Amniotic stem cell (primary cell): ENCODE results near the gene TMEM198.

ENCODE experiments used
- DNase-seq: peaks from one replicate; lab custom pipeline; 2025; lab: John Stamatoyannopoulos, UW

The TMEM198 gene

DNA sequence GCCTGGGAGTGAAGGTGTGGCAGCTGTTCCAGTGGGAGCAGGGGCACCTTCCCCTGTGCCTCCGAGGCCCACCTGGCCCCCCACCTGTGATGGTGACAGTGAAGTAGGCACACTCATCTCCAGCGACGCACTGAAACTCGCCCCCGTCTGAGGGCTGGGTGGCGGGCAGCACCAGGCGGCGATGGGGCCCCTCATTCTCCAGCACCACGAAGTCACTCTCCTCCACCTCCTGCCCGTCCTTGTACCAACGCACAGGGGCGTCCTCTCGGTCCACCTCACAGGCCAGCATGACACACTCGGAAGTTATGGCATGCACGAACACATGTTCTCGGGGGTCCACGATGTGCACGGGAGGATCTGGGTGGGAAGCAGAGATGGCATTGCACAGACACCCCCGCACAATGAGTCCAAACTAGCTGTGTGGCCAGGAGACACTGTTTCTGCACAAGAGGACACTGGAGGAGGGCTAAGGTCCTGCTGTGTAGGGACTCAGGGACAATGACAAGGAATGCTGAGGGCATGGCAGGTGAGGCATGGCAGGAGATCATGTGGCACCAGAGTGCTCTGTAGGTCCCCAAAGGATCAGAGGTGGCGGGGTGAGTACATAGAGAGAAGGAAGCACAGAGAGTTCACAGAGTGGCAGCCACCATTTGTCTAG is 19.6 kb downstream of the TMEM198 start:
- no peak for DNase-seq

DNA sequence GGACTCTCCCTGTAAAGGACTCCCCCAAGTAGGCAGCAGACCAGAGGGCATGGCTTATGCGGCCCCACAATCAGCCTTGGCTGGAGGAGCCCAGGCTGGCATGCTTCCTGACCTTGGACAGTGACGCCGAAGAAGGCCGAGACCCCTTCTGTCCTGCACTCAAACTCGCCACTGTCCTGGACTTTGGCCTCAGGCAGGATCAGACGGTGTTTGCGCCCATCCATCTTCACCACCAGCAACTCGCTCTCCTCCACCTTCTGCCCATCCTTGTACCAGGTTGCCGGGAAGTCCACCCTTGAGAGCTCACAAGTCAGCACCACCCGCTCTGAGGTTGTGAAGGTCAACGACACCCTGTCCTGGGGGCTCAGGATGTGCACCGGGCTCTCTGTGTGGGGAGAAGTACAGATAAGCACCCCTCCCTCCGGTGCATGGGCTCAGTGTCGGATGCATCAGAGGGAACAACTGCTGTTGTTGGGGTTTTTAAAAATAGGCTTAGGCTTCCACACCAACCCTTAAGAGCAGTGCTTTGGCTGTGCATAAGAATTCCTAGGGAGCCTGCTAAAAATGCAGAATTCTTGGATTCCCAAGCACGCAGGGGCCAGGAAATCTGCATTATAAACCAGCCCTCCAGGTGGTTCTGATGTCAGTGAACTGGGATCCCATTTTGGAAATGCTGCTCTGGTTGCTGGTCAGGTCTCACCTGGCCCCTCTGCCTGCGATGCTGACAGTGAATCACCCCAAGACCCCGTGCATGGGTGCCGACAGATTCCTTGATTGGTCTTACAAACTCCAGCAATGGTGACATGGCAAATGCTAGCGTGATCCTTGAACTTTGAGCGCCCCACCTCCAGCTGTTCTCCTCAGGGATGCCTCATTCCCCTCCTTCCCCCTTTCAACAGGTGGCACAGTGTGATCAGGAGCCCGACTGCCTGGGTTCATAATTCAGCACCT is 21.6 kb downstream of the TMEM198 start:
- DNase-seq = no peak

DNA sequence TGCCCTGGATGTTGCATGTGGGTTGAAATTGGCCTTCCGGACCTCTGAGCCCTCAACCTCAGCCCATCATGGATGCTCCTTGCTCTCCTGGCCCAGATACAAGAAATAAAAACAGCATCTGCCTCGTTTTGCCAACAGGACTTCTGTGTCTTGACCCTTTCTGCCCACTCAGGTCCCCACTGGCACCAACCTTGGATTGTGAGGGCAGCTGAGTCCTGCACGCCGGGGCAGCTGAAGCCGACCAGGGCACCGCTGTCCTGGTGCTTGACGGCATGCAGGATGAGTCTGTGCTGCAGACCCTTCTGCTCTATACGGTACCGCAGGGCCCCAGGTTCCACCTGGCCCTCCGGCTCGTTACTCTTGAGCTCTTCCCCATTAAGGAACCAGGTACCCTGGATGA is 22.8 kb downstream of the TMEM198 start:
- no peak for DNase-seq

DNA sequence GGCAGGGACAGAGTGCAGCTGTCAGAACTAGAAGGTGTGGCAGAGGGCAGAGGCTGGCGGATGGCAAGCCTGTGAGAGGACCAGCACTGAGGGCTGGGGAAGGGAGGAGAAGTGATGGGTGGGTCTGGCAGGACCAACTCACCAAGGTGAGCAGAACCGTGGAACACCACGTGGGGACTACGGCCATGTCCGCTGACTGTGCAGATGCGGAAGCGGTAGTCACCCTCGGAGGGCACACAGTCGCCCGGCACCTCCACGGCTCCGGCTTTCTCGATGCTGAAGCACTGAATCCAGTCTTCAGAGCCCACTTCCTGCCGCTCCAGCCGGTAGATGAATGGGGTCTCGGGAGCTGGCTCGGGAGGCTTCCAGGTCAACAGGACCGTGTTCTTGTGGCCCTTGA is 23.3 kb downstream of the TMEM198 start:
- no peak for DNase-seq

DNA sequence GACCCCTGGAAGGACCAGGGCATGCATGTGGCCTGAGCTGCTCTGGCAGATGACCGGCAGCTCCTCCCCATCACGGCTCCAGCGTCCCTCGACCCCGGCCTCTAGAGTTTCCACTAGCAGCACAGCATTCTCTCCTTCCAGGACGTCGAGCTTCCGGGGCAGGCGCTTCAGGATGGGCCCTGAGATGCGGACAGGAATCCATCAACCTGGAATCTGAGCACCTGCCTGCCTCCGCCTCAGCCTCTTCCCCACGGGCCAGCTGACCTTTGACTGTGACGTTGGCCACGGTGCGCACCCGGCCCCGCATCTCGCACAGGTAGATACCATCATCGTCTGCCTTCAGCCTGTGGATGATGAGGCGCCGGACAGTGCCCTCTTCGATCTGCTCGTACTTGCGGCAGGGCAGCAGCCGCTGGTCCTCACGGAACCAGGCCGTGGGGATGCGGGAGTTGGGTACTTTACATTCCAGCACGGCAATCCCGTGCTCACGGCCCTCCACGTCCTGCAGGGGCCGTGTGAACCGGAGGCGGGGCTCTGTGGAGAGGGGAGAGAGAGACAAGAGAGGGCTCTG is 24.0 kb downstream of the TMEM198 start:
- no peak for DNase-seq

DNA sequence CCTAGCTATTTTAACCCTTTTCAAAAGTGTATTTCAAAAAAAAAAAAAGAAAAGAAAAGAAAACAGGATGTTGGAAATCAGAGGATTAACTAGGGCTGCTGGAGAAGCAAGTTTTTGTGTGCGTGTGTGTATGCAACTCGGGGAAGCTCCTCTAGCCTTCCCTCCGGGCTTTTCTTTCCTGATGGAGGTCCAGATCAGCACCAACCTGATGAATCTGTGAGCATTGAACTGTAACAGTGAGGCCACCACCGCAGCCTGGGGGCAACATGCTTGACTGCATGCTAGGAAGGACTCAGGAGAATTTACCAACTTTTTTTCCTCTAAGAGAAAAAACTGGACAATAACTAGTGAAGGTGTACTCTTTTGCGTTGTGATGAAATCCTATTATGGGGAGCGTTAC is 25.2 kb downstream of the TMEM198 start:
- no peak for DNase-seq

DNA sequence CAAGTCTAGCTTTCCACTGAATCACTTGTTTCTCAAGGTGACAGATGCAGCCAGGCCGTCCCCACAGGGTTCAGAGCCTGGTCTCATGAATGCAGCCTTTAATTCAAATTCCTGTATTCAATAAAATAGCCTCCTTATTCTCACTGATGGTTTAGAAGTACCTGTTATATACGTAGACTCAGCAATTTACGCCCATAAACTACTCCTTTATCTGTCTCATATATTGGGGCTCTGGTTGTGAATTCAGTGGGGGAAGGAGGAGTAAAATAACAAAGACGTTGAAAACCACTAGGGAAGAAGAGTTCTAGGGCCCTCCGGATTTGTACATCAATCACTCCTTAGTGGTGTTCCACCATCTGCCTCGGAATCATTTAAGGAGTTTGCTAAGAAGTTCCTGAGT is 25.8 kb downstream of the TMEM198 start:
- no peak for DNase-seq

DNA sequence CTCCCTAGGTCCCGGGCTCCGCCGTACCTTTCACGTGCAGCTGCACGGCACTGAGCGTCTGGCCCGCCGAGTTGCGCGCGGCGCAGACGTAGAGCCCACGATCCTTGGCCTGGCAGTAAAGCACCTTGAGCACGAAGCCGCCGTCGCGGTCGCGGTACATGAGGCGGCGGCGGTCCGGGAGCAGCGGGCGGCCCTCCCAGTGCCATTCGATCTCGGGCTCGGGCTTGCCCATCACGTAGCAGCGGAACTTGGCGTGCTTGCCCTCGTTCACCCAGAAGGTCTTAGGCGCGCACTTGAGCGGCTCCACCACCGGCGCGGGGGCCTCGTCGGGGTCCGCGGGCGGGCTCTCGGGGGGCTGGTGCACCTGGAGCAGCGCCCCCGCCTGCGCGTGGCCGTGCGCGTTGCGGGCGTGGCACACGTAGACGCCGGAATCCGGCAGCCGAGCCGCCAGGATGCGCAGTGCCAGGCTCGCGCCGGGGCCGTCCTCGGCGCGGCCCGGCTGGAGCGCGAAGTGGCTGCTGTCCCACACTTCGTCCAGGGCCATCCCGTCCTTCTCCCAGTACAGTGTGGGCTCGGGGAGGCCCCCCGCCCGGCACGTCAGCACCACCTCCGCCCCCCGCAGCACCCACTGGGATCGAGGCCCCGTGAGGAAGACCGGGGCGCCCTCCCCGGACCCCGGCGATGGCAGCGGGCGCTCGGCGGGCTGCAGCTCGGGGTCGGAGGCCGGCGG is 26.5 kb downstream of the TMEM198 start:
- no peak for DNase-seq

DNA sequence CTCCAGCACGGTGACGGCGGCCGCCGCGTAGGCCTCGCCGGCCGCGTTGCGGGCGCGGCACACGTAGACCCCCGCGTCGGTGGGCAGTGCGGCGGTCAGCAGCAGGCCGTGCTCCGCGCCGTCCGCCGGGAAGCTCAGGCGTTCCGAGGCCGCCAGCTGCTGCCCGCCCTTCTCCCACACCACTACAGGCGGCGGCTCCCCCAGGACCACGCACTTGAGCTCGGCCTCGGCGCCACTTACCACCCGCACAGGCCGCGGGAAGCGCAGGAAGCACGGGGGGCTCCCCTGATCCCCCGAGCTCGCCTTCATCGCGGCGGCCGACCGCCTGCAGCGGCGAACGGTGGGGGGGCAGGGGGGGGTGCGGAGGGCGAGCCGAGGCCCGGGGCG is 27.1 kb downstream of the TMEM198 start:
- no peak for DNase-seq

DNA sequence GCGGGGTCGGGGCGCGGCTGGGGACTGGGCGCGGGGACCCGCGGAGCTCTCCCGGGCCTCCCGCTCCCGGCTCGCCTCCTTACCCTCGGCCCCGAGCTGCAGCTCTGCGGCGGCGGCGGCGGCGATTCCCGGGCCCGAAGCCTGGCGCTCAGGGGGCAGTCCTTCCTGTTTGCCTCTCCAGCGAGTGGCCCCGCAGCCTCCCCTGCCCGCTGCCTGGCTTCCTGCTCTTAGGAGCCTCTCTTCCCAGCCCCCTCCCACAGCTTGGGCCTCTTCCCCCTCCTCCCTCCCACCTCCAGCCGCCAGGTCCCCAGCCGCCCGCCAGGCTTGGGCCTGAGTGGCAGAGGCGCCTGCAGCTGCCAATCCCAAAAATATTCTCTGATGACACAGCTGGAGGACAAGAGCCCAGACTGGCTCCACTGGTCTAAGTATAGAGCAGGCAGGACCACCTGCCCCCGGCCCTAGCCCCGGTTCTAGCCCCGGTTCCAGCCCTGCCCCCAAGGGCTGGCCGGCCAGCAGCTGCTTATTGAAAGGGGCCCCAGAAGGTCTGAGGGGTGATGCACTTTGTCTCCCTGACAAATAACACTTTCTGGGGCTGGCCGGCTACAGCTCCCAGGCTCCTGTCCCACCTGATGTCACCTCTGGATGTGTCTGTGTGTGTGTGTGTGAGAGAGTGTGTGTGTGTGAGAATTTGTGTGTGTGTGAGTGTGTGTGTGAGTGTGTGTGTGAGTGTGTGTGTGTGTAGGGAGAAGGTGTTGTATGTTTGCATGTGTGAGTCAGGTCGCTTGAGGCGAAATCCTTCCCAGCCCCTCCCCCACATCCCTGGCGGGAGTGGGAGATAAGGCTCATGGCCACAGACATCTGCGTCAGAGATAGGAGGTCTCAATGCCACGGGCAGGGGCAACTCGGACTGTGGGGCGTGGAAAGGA is 27.7 kb downstream of the TMEM198 start, which contains the start of gene OBSL1:
TSS of gene OBSL1 (minus strand) at position 229 of the 926 bp plus-strand sequence. CDS start 307 bp downstream, outside the sequence.
- DNase-seq = peak; percentile 25

DNA sequence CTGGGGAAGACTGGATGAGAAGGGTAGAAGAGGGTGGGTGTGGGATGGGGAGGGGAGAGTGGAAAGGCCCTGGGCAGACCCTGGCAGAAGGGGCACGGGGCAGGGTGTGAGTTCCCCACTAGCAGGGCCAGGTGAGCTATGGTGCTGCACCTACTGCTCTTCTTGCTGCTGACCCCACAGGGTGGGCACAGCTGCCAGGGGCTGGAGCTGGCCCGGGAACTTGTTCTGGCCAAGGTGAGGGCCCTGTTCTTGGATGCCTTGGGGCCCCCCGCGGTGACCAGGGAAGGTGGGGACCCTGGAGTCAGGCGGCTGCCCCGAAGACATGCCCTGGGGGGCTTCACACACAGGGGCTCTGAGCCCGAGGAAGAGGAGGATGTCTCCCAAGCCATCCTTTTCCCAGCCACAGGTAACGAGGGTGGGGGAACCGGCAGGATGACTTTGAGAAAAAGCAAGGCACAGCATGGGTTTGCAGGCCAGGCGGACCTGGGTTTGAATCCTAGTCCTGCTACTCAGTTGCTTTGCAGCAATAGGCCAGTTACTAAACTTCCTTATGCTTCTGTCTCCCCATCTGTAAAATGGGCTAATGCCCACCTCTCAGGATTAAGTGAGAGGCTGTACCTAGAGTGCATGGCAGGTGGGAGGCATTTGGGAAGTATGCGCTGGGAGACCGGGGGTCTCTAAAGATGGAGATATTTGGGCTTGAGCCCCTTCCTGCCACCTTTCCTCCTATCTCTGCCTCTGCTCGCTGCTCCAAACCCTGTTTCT is 28.6 kb downstream of the TMEM198 start, which contains the start of gene INHA:
TSS of gene INHA (plus strand) at position 74 of the 765 bp plus-strand sequence. CDS start at position 139, 65 bp downstream.
- DNase-seq = no peak

DNA sequence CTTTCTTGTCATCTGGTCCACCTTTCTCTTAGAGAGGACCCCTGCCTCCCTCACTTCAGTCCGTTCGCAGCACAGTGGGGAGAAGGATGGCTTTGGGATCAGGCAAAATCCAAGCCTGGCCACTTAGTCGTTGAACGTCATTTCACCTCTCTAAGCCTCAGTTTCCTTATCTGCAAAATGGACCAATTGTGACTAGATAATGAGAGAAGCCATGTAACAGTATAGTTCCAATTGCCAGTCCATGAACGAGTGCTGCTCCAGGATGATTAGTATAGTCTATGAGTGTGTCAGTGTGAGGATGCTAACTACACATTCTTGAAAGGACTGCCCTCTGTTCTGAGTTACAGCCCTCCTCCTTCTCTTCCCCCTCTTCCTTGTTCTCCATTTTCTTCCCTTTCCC is 29.3 kb downstream of the TMEM198 start:
- DNase-seq = no peak

DNA sequence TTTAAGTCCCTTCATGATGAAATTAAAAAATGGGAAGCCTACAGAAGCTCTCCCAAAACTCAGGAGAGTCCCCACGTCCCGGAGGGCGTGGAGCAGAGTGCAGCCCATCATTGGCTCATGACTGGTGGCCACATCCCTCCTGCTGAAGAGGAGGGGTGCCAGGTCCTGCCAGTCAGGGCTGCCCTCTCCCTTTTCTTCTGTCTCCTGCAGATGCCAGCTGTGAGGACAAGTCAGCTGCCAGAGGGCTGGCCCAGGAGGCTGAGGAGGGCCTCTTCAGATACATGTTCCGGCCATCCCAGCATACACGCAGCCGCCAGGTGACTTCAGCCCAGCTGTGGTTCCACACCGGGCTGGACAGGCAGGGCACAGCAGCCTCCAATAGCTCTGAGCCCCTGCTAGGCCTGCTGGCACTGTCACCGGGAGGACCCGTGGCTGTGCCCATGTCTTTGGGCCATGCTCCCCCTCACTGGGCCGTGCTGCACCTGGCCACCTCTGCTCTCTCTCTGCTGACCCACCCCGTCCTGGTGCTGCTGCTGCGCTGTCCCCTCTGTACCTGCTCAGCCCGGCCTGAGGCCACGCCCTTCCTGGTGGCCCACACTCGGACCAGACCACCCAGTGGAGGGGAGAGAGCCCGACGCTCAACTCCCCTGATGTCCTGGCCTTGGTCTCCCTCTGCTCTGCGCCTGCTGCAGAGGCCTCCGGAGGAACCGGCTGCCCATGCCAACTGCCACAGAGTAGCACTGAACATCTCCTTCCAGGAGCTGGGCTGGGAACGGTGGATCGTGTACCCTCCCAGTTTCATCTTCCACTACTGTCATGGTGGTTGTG is 30.9 kb downstream of the TMEM198 start:
- DNase-seq = no peak

DNA sequence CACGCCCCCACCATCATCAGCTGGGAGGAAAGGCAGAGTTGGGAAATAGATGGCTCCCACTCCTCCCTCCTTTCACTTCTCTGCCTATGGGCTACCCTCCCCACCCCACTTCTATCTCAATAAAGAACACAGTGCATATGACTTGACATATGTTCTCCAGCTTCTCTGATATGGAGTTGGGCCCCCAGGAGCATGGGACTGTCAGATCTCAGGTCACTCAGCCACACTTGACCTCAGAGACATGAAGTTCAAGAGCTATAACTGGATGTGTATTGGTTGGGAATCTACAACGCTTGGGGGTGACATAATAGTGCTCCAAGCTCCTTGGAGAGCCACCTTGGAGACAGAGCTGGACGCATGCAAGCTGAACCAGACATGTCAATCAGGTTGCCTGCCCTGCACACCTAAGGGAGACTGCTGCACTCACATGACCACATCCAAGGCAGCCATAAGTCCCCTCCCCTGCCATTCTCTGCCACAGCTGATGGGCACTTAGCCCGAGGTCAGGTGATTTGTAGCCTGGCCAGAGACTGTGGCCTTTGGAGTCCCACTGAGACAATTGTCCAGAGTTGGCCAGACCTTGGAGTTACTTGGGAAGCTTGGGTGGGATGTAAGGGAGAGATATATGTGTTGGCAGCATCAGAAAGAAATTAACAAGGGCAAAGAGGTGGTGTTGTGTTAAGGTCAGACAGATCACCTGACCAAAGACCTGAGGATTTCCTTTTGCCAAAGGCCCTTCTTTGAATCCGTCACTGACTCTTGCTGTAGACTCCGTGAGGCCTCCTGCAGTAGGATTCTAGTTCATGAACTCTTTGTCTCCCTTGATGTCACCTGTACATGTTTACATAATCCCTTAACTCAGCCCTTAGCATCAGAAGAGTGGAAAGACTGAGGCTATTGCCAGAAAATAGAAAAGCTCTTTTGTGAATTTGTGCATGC is 32.0 kb downstream of the TMEM198 start:
- DNase-seq = no peak

DNA sequence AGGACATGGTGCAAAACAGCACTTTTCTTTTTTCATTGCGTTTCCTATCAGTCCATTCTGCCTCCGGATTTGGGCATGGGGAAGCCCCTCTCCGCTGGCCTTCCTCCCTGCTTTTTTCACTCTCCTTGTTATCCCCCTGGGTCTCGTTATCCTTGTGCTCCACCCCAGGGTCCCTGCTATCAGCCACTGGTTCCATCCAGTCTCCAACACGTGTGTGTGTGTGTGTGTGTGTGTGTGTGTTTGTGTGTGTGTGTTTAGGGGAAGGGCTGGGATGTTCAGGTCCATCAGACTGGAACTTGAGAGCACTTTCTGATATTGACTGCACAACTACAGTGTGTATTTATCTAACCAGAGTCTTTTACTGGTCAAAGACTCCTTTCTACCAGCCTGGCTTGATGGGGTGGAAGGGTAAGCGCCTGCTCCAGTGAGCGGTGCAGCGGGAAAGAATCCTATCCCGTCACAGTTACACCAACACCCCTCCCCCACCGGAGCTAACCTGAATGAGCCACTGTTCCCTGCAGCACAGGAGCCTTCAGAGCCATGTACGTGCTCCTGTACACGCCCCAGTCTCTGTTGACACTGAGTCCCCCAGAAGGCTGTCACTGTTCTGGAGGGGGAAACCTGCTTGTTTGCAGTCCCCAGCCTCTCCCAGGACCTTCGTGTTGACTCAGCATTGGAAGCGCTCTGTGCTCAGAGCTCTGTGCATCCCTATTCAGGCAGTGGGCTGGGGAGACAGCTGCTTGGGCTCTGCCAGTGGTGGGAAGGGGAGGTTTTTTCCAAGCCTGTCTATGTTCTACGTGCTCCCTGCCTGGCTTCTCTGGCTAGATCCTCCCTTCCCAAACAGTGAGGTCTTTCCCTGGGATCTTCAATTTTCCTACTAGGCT is 32.9 kb downstream of the TMEM198 start:
- no peak for DNase-seq

DNA sequence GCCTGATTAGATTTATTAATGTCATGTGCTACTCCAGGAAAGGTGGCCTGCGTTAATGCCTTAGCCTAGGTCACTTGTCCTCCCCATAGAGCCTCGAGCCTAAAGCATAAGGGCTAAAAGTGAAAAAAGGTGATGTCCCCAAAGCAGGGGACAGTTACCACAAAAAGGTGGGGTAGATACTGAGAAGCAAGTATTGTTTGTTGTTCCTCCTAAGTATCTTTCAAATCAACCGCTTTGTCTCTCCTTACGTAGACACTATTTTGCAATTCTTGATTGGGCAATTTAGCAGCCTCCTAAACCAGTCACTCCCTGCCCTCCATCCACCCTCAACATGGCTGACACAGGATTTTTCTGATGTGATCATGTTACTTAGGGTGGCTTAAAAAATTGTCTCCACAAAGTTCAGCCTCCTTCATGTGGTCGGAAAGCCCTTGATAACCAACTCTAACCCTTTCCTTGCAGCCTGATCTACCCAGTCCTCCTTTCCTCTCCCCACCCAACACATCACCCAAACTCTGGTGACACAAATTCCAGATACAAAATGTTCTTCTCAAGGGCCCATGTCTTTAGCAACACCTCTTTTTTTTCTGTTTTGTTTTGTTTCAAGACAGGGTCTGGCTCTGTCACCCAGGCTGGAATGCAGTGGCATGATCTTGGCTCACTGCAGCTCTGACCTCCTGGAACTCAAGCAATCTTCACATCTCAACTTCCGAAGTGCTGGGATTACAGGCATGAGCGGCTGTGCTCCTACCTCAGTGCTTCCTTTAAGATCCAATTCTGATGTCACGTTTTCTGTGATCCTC is 35.2 kb downstream of the TMEM198 start:
- DNase-seq = no peak
